HEK293 (cell line): ENCODE results near the gene TLR5.

Source experiments
- CTCF ChIA-PET: fragments of 350-600 bp; formaldehyde crosslinking; extraction: SDS; loops from one replicate; lab custom pipeline; 2021; ENCODE audit warnings: antibody characterized with exemption; lab: Yijun Ruan, JAX
- POLR2A ChIA-PET: fragments of 300-600 bp; formaldehyde crosslinking; extraction: SDS; loops from one replicate; lab custom pipeline; 2020; ENCODE audit warnings: antibody characterized with exemption, inconsistent platforms; lab: Yijun Ruan, JAX
- H3K27ac ChIP-seq: fragments of 200-500 bp; sonication (Bioruptor generic); 2 replicates; pipeline ENCODE4 v1.5.1; 2014; ENCODE audit warnings: low read depth, low read length, control low read depth, inconsistent platforms; ENCODE audit errors: extremely low read depth
- H3K36me3 ChIP-seq, 2 experiments: fragments of 200-500 bp in 1 of 2; sonication (Bioruptor generic) in 1 of 2; 1 replicate in 1 of 2; 2 replicates in 1 of 2; pipeline ENCODE4 v1.5.1; 2014 to 2017; ENCODE audit warnings: inconsistent platforms in 2 of 2, low read length in 2 of 2; ENCODE audit not compliant: control insufficient read depth in 2 of 2, insufficient read depth in 1 of 2
- H3K4me1 ChIP-seq: fragments of 200-500 bp; sonication (Bioruptor generic); 2 replicates; pipeline ENCODE4 v1.5.1; 2014; ENCODE audit warnings: mild to moderate bottlenecking, low read length, inconsistent platforms; ENCODE audit not compliant: control insufficient read depth, insufficient read depth
- H3K4me3 ChIP-seq: 2 replicates; pipeline ENCODE4 v1.5.1; 2011; ENCODE audit warnings: low read depth, mild to moderate bottlenecking, control low read depth, low read length, moderate library complexity
- H3K9me3 ChIP-seq: fragments of 200-500 bp; sonication (Bioruptor generic); 2 replicates; pipeline ENCODE4 v1.5.1; 2014; ENCODE audit warnings: low read depth, low read length, inconsistent platforms; ENCODE audit not compliant: control insufficient read depth, insufficient read depth
- BCL11A ChIP-seq: fragments of 450-650 bp; formaldehyde crosslinking; IDR thresholded peaks from 2 replicates; pipeline ENCODE4 v1.5.1; 2016; ENCODE audit warnings: low read depth, missing biosample characterization, missing genetic modification characterization
- GLIS1 ChIP-seq: fragments of 450-650 bp; formaldehyde crosslinking; IDR thresholded peaks from 2 replicates; pipeline ENCODE4 v1.5.1; 2016; ENCODE audit warnings: missing biosample characterization, missing genetic modification characterization
- IKZF3 ChIP-seq: fragments of 450-650 bp; IDR thresholded peaks from 2 replicates; pipeline ENCODE4 v1.5.0; 2018; ENCODE audit warnings: missing biosample characterization, mild to moderate bottlenecking, missing genetic modification characterization, moderate library complexity
- KLF10 ChIP-seq: fragments of 450-650 bp; IDR thresholded peaks from 2 replicates; pipeline ENCODE4 v1.5.1; 2018; ENCODE audit warnings: missing biosample characterization, mild to moderate bottlenecking, missing genetic modification characterization
- MZF1 ChIP-seq: fragments of 450-650 bp; formaldehyde crosslinking; IDR thresholded peaks from 2 replicates; pipeline ENCODE4 v1.5.1; 2017; ENCODE audit warnings: missing biosample characterization, missing genetic modification characterization, borderline replicate concordance
- OSR2 ChIP-seq: fragments of 450-650 bp; formaldehyde crosslinking; IDR thresholded peaks from 2 replicates; pipeline ENCODE4 v1.5.1; 2016; ENCODE audit warnings: missing biosample characterization, missing genetic modification characterization
- SCRT1 ChIP-seq: fragments of 450-650 bp; formaldehyde crosslinking; IDR thresholded peaks from 2 replicates; pipeline ENCODE4 v1.5.1; 2016; ENCODE audit warnings: missing biosample characterization, missing genetic modification characterization, borderline replicate concordance
- SETDB1 ChIP-seq: IDR thresholded peaks from one replicate; pipeline ENCODE4 v1.6.1; 2017; ENCODE audit warnings: mild to moderate bottlenecking, low read length, moderate library complexity, mixed read lengths; ENCODE audit not compliant: insufficient read length
- TSHZ1 ChIP-seq: fragments of 450-650 bp; formaldehyde crosslinking; IDR thresholded peaks from 2 replicates; pipeline ENCODE4 v1.5.1; 2016; ENCODE audit warnings: missing biosample characterization, missing genetic modification characterization, borderline replicate concordance
- ZBTB20 ChIP-seq: fragments of 450-650 bp; formaldehyde crosslinking; IDR thresholded peaks from 2 replicates; pipeline ENCODE4 v1.5.1; 2016; ENCODE audit warnings: missing biosample characterization, missing genetic modification characterization
- ZBTB21 ChIP-seq: fragments of 450-650 bp; formaldehyde crosslinking; IDR thresholded peaks from 2 replicates; pipeline ENCODE4 v1.5.1; 2017; ENCODE audit warnings: missing biosample characterization, missing genetic modification characterization
- ZBTB48 ChIP-seq: fragments of 450-650 bp; formaldehyde crosslinking; IDR thresholded peaks from 2 replicates; pipeline ENCODE4 v1.5.1; 2016; ENCODE audit warnings: missing biosample characterization, missing genetic modification characterization
- ZFP37 ChIP-seq: fragments of 450-650 bp; formaldehyde crosslinking; IDR thresholded peaks from 2 replicates; pipeline ENCODE4 v1.5.1; 2016; ENCODE audit warnings: missing biosample characterization, missing genetic modification characterization
- ZIC2 ChIP-seq: fragments of 450-650 bp; formaldehyde crosslinking; IDR thresholded peaks from 2 replicates; pipeline ENCODE4 v1.5.1; 2016; ENCODE audit warnings: missing biosample characterization, missing genetic modification characterization
- ZNF10 ChIP-seq: fragments of 450-650 bp; formaldehyde crosslinking; IDR thresholded peaks from 2 replicates; pipeline ENCODE4 v1.5.1; 2017; ENCODE audit warnings: missing biosample characterization, missing genetic modification characterization
- ZNF114 ChIP-seq: fragments of 450-650 bp; formaldehyde crosslinking; IDR thresholded peaks from 2 replicates; pipeline ENCODE4 v1.5.0; 2017; ENCODE audit warnings: missing biosample characterization, missing genetic modification characterization
- ZNF16 ChIP-seq: fragments of 450-650 bp; formaldehyde crosslinking; IDR thresholded peaks from 2 replicates; pipeline ENCODE4 v1.5.1; 2016; ENCODE audit warnings: low read depth, missing biosample characterization, missing genetic modification characterization
- ZNF184 ChIP-seq: fragments of 450-650 bp; IDR thresholded peaks from 2 replicates; pipeline ENCODE4 v1.5.1; 2018; ENCODE audit warnings: missing biosample characterization, mild to moderate bottlenecking, missing genetic modification characterization
- ZNF23 ChIP-seq: fragments of 450-650 bp; formaldehyde crosslinking; IDR thresholded peaks from 2 replicates; pipeline ENCODE4 v1.5.1; 2016; ENCODE audit warnings: missing biosample characterization, missing genetic modification characterization, borderline replicate concordance
- ZNF24 ChIP-seq: fragments of 450-650 bp; formaldehyde crosslinking; IDR thresholded peaks from 2 replicates; pipeline ENCODE4 v1.5.1; 2016; ENCODE audit warnings: missing biosample characterization, missing genetic modification characterization
- ZNF335 ChIP-seq: fragments of 450-650 bp; formaldehyde crosslinking; conservative IDR thresholded peaks from 2 replicates; pipeline ENCODE4 v1.5.1; 2016; ENCODE audit warnings: missing biosample characterization, missing genetic modification characterization
- ZNF341 ChIP-seq: fragments of 450-650 bp; formaldehyde crosslinking; IDR thresholded peaks from 2 replicates; pipeline ENCODE4; 2016; ENCODE audit warnings: low read depth, missing biosample characterization, missing genetic modification characterization
- ZNF366 ChIP-seq: fragments of 450-650 bp; formaldehyde crosslinking; conservative IDR thresholded peaks from 2 replicates; pipeline ENCODE4 v1.5.1; 2016; ENCODE audit warnings: missing biosample characterization, missing genetic modification characterization
- ZNF391 ChIP-seq: fragments of 450-650 bp; formaldehyde crosslinking; IDR thresholded peaks from 2 replicates; pipeline ENCODE4 v1.5.1; 2016; ENCODE audit warnings: low read depth, missing biosample characterization, missing genetic modification characterization, borderline replicate concordance
- ZNF416 ChIP-seq: fragments of 450-650 bp; formaldehyde crosslinking; IDR thresholded peaks from 2 replicates; pipeline ENCODE4 v1.5.1; 2016; ENCODE audit warnings: missing biosample characterization, missing genetic modification characterization
- ZNF514 ChIP-seq: fragments of 450-650 bp; formaldehyde crosslinking; IDR thresholded peaks from 2 replicates; pipeline ENCODE4 v1.5.1; 2016; ENCODE audit warnings: missing biosample characterization, missing genetic modification characterization
- ZNF529 ChIP-seq: fragments of 450-650 bp; formaldehyde crosslinking; IDR thresholded peaks from 2 replicates; pipeline ENCODE4 v1.5.1; 2017; ENCODE audit warnings: missing genetic modification characterization, missing biosample characterization; ENCODE audit not compliant: insufficient replicate concordance
- ZNF600 ChIP-seq: fragments of 450-650 bp; formaldehyde crosslinking; IDR thresholded peaks from 2 replicates; pipeline ENCODE4 v1.5.1; 2016; ENCODE audit warnings: missing biosample characterization, missing genetic modification characterization
- ZNF610 ChIP-seq: fragments of 450-650 bp; formaldehyde crosslinking; IDR thresholded peaks from 2 replicates; pipeline ENCODE4 v1.5.1; 2016; ENCODE audit warnings: missing biosample characterization, missing genetic modification characterization, borderline replicate concordance
- ZNF692 ChIP-seq: fragments of 450-650 bp; formaldehyde crosslinking; IDR thresholded peaks from 2 replicates; pipeline ENCODE4 v1.5.1; 2016; ENCODE audit warnings: missing biosample characterization, missing genetic modification characterization
- ZSCAN18 ChIP-seq: fragments of 450-650 bp; formaldehyde crosslinking; IDR thresholded peaks from 2 replicates; pipeline ENCODE4 v1.5.1; 2016; ENCODE audit warnings: missing biosample characterization, missing genetic modification characterization

TLR5 gene

GRCh38 chr1:223102797-223103533, 40.1 kb downstream of the TLR5 start:
- POLR2A ChIA-PET, result interaction anchor here (1.2 kb wide), 2 partner anchors 13 to 19 kb away, joined by 4 to 8 read pairs; no protein-coding TSS in a partner anchor
- no peaks in the 10 kb centered on the region for H3K9me3 ChIP-seq
- peak overlapping the region; percentile 58; the same call in 1 of the 2 replicates for H3K27ac ChIP-seq
- peaks cover 11% of the 10 kb centered on the region for H3K4me1 ChIP-seq
- CTCF ChIA-PET, result interaction anchor here (0.6 to 7.5 kb wide), 12 partner anchors 10 to 469 kb away, joined by 3 to 85 read pairs (median 5); no protein-coding TSS in a partner anchor
- no peak overlapping the region for H3K4me3 ChIP-seq
- H3K36me3 ChIP-seq, result no peaks in the 10 kb centered on the region
- peak; percentile 6; the same call in 1 of the 2 replicates for TF ChIP-seq TSHZ1 (tag by site-specific recombination)
- TF ChIP-seq SCRT1, result no peak
- peak; percentile 89 for TF ChIP-seq IKZF3 (tag by site-specific recombination)
- peak; percentile 66 for TF ChIP-seq ZNF335 (tag by site-specific recombination)
- TF ChIP-seq ZNF23, result no peak
- TF ChIP-seq OSR2 (tag by site-specific recombination), result peak; percentile 65
- TF ChIP-seq ZFP37 (tag by site-specific recombination), result 0 out of 2 replicates have a peak, but pooled peaks have one; percentile 40
- no peak for TF ChIP-seq ZBTB20
- 0 out of 2 replicates have a peak, but pooled peaks have one; percentile 28 for TF ChIP-seq ZNF341 (tag by site-specific recombination)
- no peak for TF ChIP-seq ZNF24 (tag by site-specific recombination)
- TF ChIP-seq MZF1 (tag by site-specific recombination), result peak; percentile 73; the same call in 1 of the 2 replicates
- TF ChIP-seq ZSCAN18 (tag by site-specific recombination), result no peak
- TF ChIP-seq BCL11A (tag by site-specific recombination), result 0 out of 2 replicates have a peak, but pooled peaks have one; percentile 31
- TF ChIP-seq ZIC2 (tag by site-specific recombination), result peak; percentile 60
- TF ChIP-seq GLIS1 (tag by site-specific recombination), result peak; percentile 72
- no peak for TF ChIP-seq ZNF529 (tag by site-specific recombination)
- no peak for TF ChIP-seq ZNF610 (tag by site-specific recombination)
- no peak for TF ChIP-seq ZNF16 (tag by site-specific recombination)
- TF ChIP-seq ZNF692 (tag by site-specific recombination), result peak; percentile 98
- TF ChIP-seq ZNF391 (tag by site-specific recombination), result no peak
- peak; percentile 87 for TF ChIP-seq ZBTB21 (tag by site-specific recombination)
- no peak for TF ChIP-seq ZNF416 (tag by site-specific recombination)
- peak; percentile 91 for TF ChIP-seq ZBTB48 (tag by site-specific recombination)
- peak; percentile 79 for TF ChIP-seq ZNF366 (tag by site-specific recombination)
- TF ChIP-seq ZNF600 (tag by site-specific recombination), result peak; percentile 78; the same call in 1 of the 2 replicates
- TF ChIP-seq ZNF514 (tag by site-specific recombination), result no peak
- peak; percentile 6; the same call in 1 of the 2 replicates for TF ChIP-seq KLF10
- TF ChIP-seq ZNF184 (tag by site-specific recombination), result 0 out of 2 replicates have a peak, but pooled peaks have one; percentile 63
- peak; percentile 28 for TF ChIP-seq SETDB1
- no peak for TF ChIP-seq ZNF10 (tag by site-specific recombination)
- TF ChIP-seq ZNF114 (tag by site-specific recombination), result no peak
